Measurements from ENCODE around the gene VPS13D. TPM values are rescaled to one million over a fixed set of nuclear protein-coding genes. Genes with fewer than 3 reads are reported as not detected.
"Not testable (repeated sequence)": the region's sequence is repeated elsewhere in the genome, so short reads cannot be mapped to it uniquely, and the experiment has no call there.

VPS13D gene
- total and polyA plus RNA-seq, 3 donors from 2014 or later, result 51.9 to 125 (median 86.8) TPM

DNA sequence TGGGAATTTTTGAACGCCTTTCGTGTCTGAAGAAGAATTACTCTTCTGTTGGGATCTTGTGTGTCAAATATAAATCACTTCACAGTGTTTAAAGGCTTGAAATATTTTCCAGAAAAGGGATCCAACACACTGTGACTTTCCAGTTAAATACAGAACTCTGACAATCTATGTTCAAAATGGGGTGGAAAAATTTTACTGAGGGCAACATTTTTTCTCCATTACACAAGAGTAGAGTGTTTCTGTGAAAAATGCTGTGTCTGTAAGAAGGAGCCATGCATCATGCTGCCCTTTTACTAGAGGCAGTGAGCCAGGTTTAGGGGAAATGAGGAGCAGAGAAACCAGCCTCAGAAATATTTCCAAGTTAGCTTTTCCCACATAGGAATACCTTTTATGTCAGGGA lies 86.5 kb downstream of the VPS13D start:
- intact Hi-C loops (cut with DNase I; ENCODE audit: low total_unique reads), result loop anchor here (10.0 kb wide), 1 partner anchor 308 kb away; no protein-coding TSS in a partner anchor
- Histone ChIP-seq H3K27ac (no peak overlapping the region), H3K4me3 (no peak overlapping the region), H3K36me3 (ENCODE audit: low read depth, missing control alignments) (no peaks in the 10 kb centered on the region), H3K4me1 (no peaks in the 10 kb centered on the region), H3K9me3 (no peaks in the 10 kb centered on the region), H3K27me3 (no peaks in the 10 kb centered on the region)
- WGBS, 2 donors, result 92 to 93% methylated on average over 2 of the region's 2 CpGs
- TF ChIP-seq, protein P1, sequence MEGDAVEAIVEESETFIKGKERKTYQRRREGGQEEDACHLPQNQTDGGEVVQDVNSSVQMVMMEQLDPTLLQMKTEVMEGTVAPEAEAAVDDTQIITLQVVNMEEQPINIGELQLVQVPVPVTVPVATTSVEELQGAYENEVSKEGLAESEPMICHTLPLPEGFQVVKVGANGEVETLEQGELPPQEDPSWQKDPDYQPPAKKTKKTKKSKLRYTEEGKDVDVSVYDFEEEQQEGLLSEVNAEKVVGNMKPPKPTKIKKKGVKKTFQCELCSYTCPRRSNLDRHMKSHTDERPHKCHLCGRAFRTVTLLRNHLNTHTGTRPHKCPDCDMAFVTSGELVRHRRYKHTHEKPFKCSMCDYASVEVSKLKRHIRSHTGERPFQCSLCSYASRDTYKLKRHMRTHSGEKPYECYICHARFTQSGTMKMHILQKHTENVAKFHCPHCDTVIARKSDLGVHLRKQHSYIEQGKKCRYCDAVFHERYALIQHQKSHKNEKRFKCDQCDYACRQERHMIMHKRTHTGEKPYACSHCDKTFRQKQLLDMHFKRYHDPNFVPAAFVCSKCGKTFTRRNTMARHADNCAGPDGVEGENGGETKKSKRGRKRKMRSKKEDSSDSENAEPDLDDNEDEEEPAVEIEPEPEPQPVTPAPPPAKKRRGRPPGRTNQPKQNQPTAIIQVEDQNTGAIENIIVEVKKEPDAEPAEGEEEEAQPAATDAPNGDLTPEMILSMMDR (IDR thresholded peaks at IDR 0.05), result no peak
- no peak for TF ChIP-seq POLR2A (IDR thresholded peaks at IDR 0.05)
- DNase-seq, result no peak

DNA sequence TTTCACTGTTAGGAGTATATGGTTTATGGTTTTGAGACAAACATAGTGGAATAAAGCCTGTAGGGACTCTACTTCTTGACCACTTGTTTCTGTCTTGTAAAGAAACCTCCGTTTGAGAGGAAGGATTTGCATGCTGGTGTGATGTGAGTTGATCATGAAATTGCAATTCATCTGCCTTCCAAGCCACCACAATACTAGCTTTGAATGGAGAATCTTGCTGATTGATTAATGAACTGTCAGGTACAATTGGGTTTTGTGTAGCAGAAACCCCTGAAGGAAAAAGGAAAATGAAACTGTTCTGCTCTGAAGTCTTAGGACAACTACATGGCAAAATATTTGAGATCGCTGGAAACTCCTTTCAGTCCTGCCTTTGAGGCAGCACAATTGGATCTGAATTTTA lies 90.7 kb downstream of the VPS13D start:
- 77 to 79% methylated on average over 2 of the region's 2 CpGs for WGBS, 2 donors
- Histone ChIP-seq H3K4me3 (no peak overlapping the region), H3K9me3 (no peaks in the 10 kb centered on the region), H3K4me1 (no peaks in the 10 kb centered on the region), H3K36me3 (ENCODE audit: low read depth, missing control alignments) (no peaks in the 10 kb centered on the region), H3K27ac (no peak overlapping the region), H3K27me3 (no peaks in the 10 kb centered on the region)
- TF ChIP-seq, protein P1 (IDR thresholded peaks at IDR 0.05), result no peak
- no peak for TF ChIP-seq POLR2A (IDR thresholded peaks at IDR 0.05)
- no peak for DNase-seq
- intact Hi-C loops (cut with DNase I; ENCODE audit: low total_unique reads), result no loop called here

DNA sequence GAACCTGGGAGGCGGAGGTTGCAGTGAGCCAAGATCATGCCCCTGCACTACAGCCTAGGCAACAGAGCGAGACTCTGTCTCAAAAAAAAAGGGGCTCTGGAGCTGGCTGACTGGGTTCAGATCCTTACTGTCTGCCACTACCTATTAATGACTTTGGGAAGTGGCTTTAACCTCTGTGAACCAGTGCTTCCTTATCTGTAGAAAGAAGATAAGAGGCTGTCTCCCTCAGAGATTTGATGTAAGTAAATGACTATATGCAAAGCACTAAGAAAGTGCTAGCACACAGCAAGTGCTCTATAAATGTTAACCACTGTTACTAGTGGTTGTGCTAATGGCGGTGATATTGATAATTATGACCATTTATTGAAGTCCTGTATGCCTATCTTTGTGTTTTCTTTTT lies 94.6 kb downstream of the VPS13D start:
- H3K27ac ChIP-seq, result no peak overlapping the region
- intact Hi-C loops (cut with DNase I; ENCODE audit: low total_unique reads), result no loop called here
- H3K4me1 ChIP-seq, result no peaks in the 10 kb centered on the region
- no peak overlapping the region for H3K4me3 ChIP-seq
- no peak for DNase-seq
- 95 to 98% methylated on average over 3 of the region's 3 CpGs for WGBS, 2 donors
- H3K27me3 ChIP-seq, result no peaks in the 10 kb centered on the region
- no peaks in the 10 kb centered on the region for H3K9me3 ChIP-seq
- TF ChIP-seq POLR2A (IDR thresholded peaks at IDR 0.05), result no peak
- TF ChIP-seq, protein P1 (IDR thresholded peaks at IDR 0.05), result no peak
- no peaks in the 10 kb centered on the region for H3K36me3 ChIP-seq (ENCODE audit: low read depth, missing control alignments)

DNA sequence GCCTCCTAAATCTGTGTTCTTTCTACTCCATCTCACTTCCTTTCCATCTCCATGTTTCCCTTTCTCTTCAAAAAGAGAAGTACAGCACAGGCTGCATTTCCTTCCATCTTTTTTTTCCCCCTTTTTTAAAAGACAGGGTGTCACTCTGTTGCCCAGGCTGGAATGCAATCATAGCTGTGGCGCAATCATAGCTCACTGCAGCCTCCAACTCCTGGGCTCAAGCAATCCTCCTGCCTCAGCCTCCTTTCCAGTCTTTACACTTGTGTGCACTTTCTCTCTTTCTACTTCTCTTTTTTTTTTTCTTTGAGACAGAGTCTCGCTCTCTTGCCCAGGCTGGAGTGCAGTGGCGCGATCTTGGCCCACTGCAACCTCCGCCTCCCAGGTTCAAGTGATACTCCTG lies 95.1 kb downstream of the VPS13D start:
- H3K4me1 ChIP-seq; H3K27ac ChIP-seq; H3K9me3 ChIP-seq; H3K27me3 ChIP-seq; H3K36me3 ChIP-seq (ENCODE audit: low read depth, missing control alignments); H3K4me3 ChIP-seq; intact Hi-C loops (cut with DNase I; ENCODE audit: low total_unique reads); DNase-seq: not testable (repeated sequence)
- 98% methylated on average over 5 of the region's 5 CpGs for WGBS, 2 donors

DNA sequence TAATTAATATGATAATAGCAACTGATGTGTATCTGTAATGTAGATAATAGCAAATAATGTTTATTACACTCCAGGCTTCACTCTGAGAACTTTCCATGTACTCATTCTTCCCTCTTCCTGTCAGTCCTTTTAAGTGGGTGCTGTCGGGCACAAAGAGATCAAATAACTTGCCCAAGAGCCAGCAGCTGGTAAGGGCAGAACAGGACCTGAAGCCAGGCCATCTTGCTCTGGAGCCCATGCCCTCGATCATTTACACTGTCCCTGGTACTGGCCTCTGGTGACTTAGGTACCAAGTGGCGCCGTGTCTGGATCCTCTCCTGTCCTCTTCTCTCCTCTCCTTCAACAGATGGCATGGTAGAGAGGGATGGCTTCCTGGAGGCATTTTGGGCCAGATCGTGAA lies 97.2 kb downstream of the VPS13D start:
- no peaks in the 10 kb centered on the region for H3K36me3 ChIP-seq (ENCODE audit: low read depth, missing control alignments)
- no peaks in the 10 kb centered on the region for H3K27me3 ChIP-seq
- TF ChIP-seq POLR2A (IDR thresholded peaks at IDR 0.05), result no peak
- intact Hi-C loops (cut with DNase I; ENCODE audit: low total_unique reads), result no loop called here
- no peak for DNase-seq
- no peaks in the 10 kb centered on the region for H3K9me3 ChIP-seq
- 96% methylated on average over 5 of the region's 5 CpGs for WGBS, 2 donors
- H3K27ac ChIP-seq, result no peak overlapping the region
- H3K4me3 ChIP-seq, result no peak overlapping the region
- no peaks in the 10 kb centered on the region for H3K4me1 ChIP-seq

DNA sequence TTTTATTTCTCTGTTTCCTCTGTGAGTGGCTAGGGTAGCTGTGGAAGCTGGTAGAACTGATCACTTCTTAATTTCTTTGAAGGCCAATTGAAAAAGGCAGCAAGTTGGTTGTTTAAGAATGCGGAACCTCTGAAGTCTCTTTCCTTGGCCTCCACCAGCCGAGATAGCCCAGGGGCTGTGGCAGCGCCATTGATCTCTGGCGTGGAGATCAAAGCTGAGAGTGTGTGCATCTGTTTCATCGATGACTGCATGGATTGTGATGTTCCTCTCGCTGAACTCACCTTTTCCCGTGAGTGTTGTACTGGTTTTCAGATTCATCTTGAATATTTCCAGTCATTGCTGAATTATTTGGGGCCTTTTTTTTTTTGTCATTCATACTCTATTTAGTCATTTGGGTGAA lies 97.7 kb downstream of the VPS13D start:
- Histone ChIP-seq H3K36me3 (ENCODE audit: low read depth, missing control alignments) (no peaks in the 10 kb centered on the region), H3K4me3 (no peak overlapping the region), H3K9me3 (no peaks in the 10 kb centered on the region), H3K4me1 (no peaks in the 10 kb centered on the region), H3K27me3 (no peaks in the 10 kb centered on the region), H3K27ac (no peak overlapping the region)
- no peak for TF ChIP-seq POLR2A (IDR thresholded peaks at IDR 0.05)
- TF ChIP-seq, protein P1 (IDR thresholded peaks at IDR 0.05), result no peak
- no peak for DNase-seq
- intact Hi-C loops (cut with DNase I; ENCODE audit: low total_unique reads), result no loop called here
- WGBS, 2 donors, result 96 to 99% methylated on average over 7 of the region's 7 CpGs

Measured in testis (tissue), 3 donors.